Sigmoid colon (tissue), 7 donors: ENCODE results near the gene RTN4IP1. TPM values are rescaled to one million over a fixed set of nuclear protein-coding genes. Genes with fewer than 3 reads are reported as not detected.

Source experiments
- DNase-seq: peaks from one replicate; pipeline ENCODE4 v3.0.0-alpha.2; 2019
- H3K27ac ChIP-seq, 4 donors: fragments of 200-600 bp; sonication (generic); one replicate each; pipeline ENCODE4 v1.5.1; 2016 to 2019; ENCODE audit warnings: mild to moderate bottlenecking in 1 of 4
- H3K27me3 ChIP-seq, 3 donors: fragments of 200-600 bp; sonication (generic); one replicate each; pipeline ENCODE4 v1.5.1; 2019; ENCODE audit warnings: mild to moderate bottlenecking in 1 of 3
- H3K36me3 ChIP-seq, 4 donors: fragments of 200-600 bp; sonication (generic); one replicate each; pipeline ENCODE4 v1.5.1; 2016 to 2019
- H3K4me1 ChIP-seq, 4 donors: fragments of 200-600 bp; sonication (generic); one replicate each; pipeline ENCODE4 v1.5.1; 2017 to 2019
- H3K4me3 ChIP-seq, 4 donors: fragments of 200-600 bp; sonication (generic); one replicate each; pipeline ENCODE4 v1.5.1; 2017 to 2019; ENCODE audit warnings: mild to moderate bottlenecking in 2 of 4, moderate library complexity in 1 of 4
- H3K9me3 ChIP-seq, 4 donors: fragments of 200-600 bp in 3 of 4; sonication (generic) in 3 of 4; one replicate each; pipeline versions ENCODE4 v1.5.1 to v1.6.1; 2013 to 2019
- EP300 ChIP-seq, 4 donors: sonication (generic); formaldehyde crosslinking; IDR thresholded peaks; one replicate each; pipeline ENCODE4 v1.6.1; 2017; ENCODE audit warnings: antibody characterized with exemption in 4 of 4
- POLR2A ChIP-seq, 2 donors: fragments of 450-650 bp; IDR thresholded peaks; one replicate each; pipeline ENCODE4 v1.6.1; 2016; ENCODE audit warnings: antibody characterized with exemption in 2 of 2, mild to moderate bottlenecking in 2 of 2, moderate library complexity in 2 of 2
- POLR2AphosphoS5 ChIP-seq, 4 donors: sonication (generic); formaldehyde crosslinking; IDR thresholded peaks; one replicate each; pipeline ENCODE4 v1.6.1; 2017; ENCODE audit warnings: antibody characterized with exemption in 4 of 4
- WGBS, 2 donors: extraction: QIAGEN DNeasy Blood & Tissue Kit; methylation state at CpG; one replicate each; pipeline ENCODE4 v1.1.7; 2013; 5-methylcytosine and 5-hydroxymethylcytosine counted together
- intact Hi-C: fragments of 100-400 bp; cut with DNase I; formaldehyde crosslinking; loops from one replicate; pipeline ENCODE4 v1.15.1; 2023
- polyA plus RNA-seq, 3 donors: library from polyadenylated mRNA; stranded (reverse); fragments of 200-250 nt; gene quantifications; one replicate each; pipeline ENCODE4 v1.2.3, GENCODE V29; 2013
- total RNA-seq, 4 donors: library from RNA; depleted of rRNA; stranded (reverse); fragments of >200 nt; gene quantifications; one replicate each; pipeline ENCODE4 v1.1.0, GENCODE V29; 2016
- TF ChIP-seq, protein P1 (sequence below), 4 experiments: fragments of 450-650 bp in 3 of 4; fragments of 200-600 bp in 1 of 4; IDR thresholded peaks; one replicate each; pipeline ENCODE4 v1.5.1; 2016 to 2019; ENCODE audit warnings: antibody characterized with exemption in 4 of 4, mild to moderate bottlenecking in 3 of 4, moderate library complexity in 2 of 4
- donor health status: healthy with polysubstance abuse.
- donor health status: Bipolar disorder and iron deficiency.
- donor health status: healthy.

The RTN4IP1 gene
- total and polyA plus RNA-seq, 7 donors, result 2.2 to 15.3 (median 7.1) TPM

DNA sequence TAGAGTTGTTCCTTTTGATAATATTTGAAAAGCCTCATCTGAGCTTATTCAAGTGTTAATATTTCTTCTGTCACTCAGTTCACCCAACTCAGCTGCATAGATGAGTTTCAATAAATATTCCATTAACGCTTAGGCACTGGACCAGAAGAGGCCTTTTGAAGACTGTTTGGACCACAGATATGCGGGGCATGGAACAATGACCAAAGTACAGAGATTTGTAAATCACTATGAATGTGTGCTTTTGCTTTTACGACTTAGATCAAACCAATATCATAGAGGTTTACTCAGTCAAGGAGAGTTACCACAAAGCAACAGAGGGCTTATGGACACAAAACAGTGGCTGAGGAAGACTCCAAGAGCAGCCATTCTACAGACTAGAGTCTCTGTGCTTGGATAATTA lies 99.9 kb downstream of the RTN4IP1 start:
- Histone ChIP-seq H3K27me3 (no peaks in the 10 kb centered on the region), H3K36me3 (no peaks in the 10 kb centered on the region), H3K27ac (no peak overlapping the region), H3K4me3 (no peak overlapping the region), H3K4me1 (peaks cover 0 to 10% (median 0%) of the 10 kb centered on the region in 4 donors), H3K9me3 (no peaks in the 10 kb centered on the region)
- DNase-seq, result no peak
- intact Hi-C loops, result no loop called here
- WGBS, 2 donors, result 29 to 77% methylated on average over 3 of the region's 3 CpGs
- TF ChIP-seq EP300 (IDR thresholded peaks at IDR 0.05) (no peak), POLR2AphosphoS5 (IDR thresholded peaks at IDR 0.05) (no peak), POLR2A (IDR thresholded peaks at IDR 0.05) (no peak)
- TF ChIP-seq, protein P1, sequence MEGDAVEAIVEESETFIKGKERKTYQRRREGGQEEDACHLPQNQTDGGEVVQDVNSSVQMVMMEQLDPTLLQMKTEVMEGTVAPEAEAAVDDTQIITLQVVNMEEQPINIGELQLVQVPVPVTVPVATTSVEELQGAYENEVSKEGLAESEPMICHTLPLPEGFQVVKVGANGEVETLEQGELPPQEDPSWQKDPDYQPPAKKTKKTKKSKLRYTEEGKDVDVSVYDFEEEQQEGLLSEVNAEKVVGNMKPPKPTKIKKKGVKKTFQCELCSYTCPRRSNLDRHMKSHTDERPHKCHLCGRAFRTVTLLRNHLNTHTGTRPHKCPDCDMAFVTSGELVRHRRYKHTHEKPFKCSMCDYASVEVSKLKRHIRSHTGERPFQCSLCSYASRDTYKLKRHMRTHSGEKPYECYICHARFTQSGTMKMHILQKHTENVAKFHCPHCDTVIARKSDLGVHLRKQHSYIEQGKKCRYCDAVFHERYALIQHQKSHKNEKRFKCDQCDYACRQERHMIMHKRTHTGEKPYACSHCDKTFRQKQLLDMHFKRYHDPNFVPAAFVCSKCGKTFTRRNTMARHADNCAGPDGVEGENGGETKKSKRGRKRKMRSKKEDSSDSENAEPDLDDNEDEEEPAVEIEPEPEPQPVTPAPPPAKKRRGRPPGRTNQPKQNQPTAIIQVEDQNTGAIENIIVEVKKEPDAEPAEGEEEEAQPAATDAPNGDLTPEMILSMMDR (IDR thresholded peaks at IDR 0.05), result no peak

DNA sequence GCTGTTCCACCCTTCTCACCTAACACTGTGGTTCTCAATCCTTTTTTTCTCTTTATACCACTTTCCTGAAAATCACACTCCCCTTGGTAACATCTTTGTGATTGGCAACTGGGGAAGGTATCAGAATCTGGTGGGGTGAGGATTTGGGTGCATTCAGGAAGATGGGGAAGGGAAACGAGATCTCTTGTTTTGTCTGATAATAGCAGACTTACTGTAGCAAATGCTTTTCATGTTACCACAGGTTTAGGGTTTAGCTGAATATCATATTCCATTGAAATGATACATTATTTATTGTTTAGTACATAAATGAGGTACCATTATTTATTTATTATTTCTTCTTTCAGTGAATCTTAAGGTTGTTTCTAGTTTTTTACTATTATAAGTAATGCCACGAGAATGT lies 100.8 kb downstream of the RTN4IP1 start:
- WGBS, 2 donors, result 88 to 92% methylated on average over 2 of the region's 2 CpGs
- TF ChIP-seq POLR2A (IDR thresholded peaks at IDR 0.05) (no peak), POLR2AphosphoS5 (IDR thresholded peaks at IDR 0.05) (no peak), EP300 (IDR thresholded peaks at IDR 0.05) (no peak)
- TF ChIP-seq, protein P1 (IDR thresholded peaks at IDR 0.05), result no peak
- Histone ChIP-seq H3K4me3 (no peak overlapping the region), H3K9me3 (no peaks in the 10 kb centered on the region), H3K4me1 (peaks cover 0 to 10% (median 0%) of the 10 kb centered on the region in 4 donors), H3K36me3 (no peaks in the 10 kb centered on the region), H3K27me3 (no peaks in the 10 kb centered on the region), H3K27ac (peak overlapping the region in 1 of 4 donors; percentile 26)
- no peak for DNase-seq
- intact Hi-C loops, result no loop called here

DNA sequence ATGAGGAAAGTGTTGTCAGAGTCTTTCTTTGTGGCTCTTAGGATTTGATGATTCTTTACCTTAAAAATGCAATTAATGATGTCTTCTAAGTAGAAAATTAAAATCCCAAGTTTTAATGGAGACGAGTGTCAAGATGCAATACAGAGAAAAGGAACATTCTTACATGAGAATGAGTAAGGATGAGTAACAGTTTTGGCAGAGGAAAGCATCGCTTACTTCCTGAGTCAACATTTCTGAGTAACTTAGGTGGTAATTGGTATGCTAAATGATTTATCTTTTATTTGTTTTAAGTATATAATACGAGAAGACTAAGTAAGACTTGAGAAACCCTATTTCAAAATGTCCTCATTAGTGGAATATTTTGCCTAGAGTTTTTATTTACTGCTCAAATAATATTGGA lies 101.3 kb downstream of the RTN4IP1 start:
- Histone ChIP-seq H3K9me3 (no peaks in the 10 kb centered on the region), H3K27ac (peak overlapping the region in 1 of 4 donors; percentile 26), H3K4me1 (peaks cover 0 to 10% (median 0%) of the 10 kb centered on the region in 4 donors), H3K36me3 (no peaks in the 10 kb centered on the region), H3K27me3 (no peaks in the 10 kb centered on the region), H3K4me3 (no peak overlapping the region)
- intact Hi-C loops, result no loop called here
- WGBS, 2 donors, result 38 to 62% methylated on average over 3 of the region's 3 CpGs
- TF ChIP-seq POLR2AphosphoS5 (IDR thresholded peaks at IDR 0.05), result peak in 1 of 4 donors; percentile 20
- TF ChIP-seq, protein P1 (IDR thresholded peaks at IDR 0.05), result no peak
- TF ChIP-seq EP300 (IDR thresholded peaks at IDR 0.05), result no peak
- no peak for DNase-seq

DNA sequence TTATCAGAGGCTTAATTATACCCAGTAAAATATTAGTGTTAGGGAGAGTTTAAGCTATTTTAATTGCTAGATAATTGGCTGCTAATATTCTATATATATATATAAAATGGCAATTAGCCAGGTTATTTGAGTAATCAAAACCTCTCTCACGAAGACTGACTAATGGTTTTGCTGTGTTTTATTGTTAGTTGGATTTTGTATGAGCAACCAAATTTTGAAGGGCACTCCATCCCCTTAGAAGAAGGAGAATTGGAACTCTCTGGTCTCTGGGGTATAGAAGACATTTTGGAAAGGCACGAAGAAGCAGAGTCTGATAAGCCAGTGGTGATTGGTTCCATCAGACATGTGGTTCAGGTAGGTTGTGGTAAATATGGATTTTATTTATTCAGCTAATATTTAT lies 102.2 kb downstream of the RTN4IP1 start:
- intact Hi-C loops, result no loop called here
- H3K4me3 ChIP-seq, result no peak overlapping the region
- no peak overlapping the region for H3K27ac ChIP-seq
- TF ChIP-seq, protein P1 (IDR thresholded peaks at IDR 0.05), result no peak
- TF ChIP-seq POLR2A (IDR thresholded peaks at IDR 0.05), result no peak
- TF ChIP-seq EP300 (IDR thresholded peaks at IDR 0.05), result no peak
- TF ChIP-seq POLR2AphosphoS5 (IDR thresholded peaks at IDR 0.05), result no peak
- H3K4me1 ChIP-seq, result peaks cover 0 to 10% (median 0%) of the 10 kb centered on the region in 4 donors
- no peaks in the 10 kb centered on the region for H3K9me3 ChIP-seq
- 86 to 90% methylated on average over 2 of the region's 2 CpGs for WGBS, 2 donors
- no peaks in the 10 kb centered on the region for H3K36me3 ChIP-seq
- DNase-seq, result no peak
- no peaks in the 10 kb centered on the region for H3K27me3 ChIP-seq

DNA sequence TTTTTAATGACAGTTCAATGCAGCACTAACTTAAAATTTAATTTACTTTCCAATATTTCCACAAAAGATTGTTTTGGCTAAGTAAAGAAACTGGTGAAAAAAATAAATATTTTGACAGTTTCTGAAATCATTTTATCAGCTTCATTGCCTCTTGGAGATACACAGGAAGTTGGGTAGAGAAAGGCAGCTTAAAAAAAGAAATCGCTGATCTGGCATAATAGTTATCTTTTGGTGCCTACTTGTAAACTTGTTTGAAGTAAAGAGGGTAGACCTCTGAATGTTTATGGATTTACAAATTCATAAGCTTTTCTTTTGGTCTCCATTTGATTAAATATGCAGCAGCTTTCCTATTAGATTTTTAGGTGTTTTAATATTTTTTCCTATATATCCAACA lies 103.4 kb downstream of the RTN4IP1 start:
- intact Hi-C loops, result no loop called here
- H3K36me3 ChIP-seq, result no peaks in the 10 kb centered on the region
- H3K4me3 ChIP-seq, result no peak overlapping the region
- TF ChIP-seq POLR2A (IDR thresholded peaks at IDR 0.05), result no peak
- TF ChIP-seq POLR2AphosphoS5 (IDR thresholded peaks at IDR 0.05), result no peak
- TF ChIP-seq, protein P1 (IDR thresholded peaks at IDR 0.05), result no peak
- TF ChIP-seq EP300 (IDR thresholded peaks at IDR 0.05), result no peak
- H3K4me1 ChIP-seq, result peaks cover 0 to 10% (median 0%) of the 10 kb centered on the region in 4 donors
- no peak overlapping the region for H3K27ac ChIP-seq
- no peak for DNase-seq
- 43 to 62% methylated on average over 1 of the region's 1 CpG for WGBS, 2 donors
- H3K9me3 ChIP-seq, result no peaks in the 10 kb centered on the region
- no peaks in the 10 kb centered on the region for H3K27me3 ChIP-seq
